Measurements from ENCODE around the gene MRPS2.

DNA sequence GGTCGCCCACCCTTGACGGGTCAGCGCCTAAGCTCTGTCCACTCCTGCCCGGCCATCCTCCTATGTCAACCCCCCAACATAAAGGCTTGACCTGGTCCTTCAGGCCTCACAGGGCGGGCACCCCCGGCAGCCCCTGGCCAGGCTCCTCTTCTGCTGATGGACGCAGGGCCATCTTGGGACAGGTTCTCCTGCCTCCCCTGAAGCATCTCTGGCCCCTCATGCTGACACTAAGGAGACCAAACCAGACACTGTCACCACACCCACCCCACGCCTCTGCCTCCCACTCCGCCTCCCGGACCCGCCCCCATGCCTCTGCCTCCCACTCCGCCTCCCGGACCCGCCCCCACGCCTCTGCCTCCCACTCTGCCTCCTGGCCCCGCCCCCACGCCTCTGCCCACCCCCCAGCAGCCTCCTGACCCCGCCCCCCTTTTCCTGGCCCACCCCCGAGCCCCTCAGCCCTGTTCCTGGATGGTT, 52.3 kb downstream of the MRPS2 start:
- TF ChIP-seq, protein P1, sequence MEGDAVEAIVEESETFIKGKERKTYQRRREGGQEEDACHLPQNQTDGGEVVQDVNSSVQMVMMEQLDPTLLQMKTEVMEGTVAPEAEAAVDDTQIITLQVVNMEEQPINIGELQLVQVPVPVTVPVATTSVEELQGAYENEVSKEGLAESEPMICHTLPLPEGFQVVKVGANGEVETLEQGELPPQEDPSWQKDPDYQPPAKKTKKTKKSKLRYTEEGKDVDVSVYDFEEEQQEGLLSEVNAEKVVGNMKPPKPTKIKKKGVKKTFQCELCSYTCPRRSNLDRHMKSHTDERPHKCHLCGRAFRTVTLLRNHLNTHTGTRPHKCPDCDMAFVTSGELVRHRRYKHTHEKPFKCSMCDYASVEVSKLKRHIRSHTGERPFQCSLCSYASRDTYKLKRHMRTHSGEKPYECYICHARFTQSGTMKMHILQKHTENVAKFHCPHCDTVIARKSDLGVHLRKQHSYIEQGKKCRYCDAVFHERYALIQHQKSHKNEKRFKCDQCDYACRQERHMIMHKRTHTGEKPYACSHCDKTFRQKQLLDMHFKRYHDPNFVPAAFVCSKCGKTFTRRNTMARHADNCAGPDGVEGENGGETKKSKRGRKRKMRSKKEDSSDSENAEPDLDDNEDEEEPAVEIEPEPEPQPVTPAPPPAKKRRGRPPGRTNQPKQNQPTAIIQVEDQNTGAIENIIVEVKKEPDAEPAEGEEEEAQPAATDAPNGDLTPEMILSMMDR (IDR thresholded peaks at IDR 0.05): no peak
- no peak for TF ChIP-seq EZH2phosphoT487 (IDR thresholded peaks at IDR 0.05)
- no peak for TF ChIP-seq EZH2 (IDR thresholded peaks at IDR 0.05)

Data from neural progenitor cell (in vitro differentiated cells).